ENCODE measurements around the gene AUH. TPM values are rescaled to one million over a fixed set of nuclear protein-coding genes. Genes with fewer than 3 reads are reported as not detected.
A peak's percentile ranks its signal among the peaks of the same experiment; 100 is the strongest.

The AUH gene
- total and polyA plus RNA-seq, 7 donors: 9.9 to 20.6 (median 14.1) TPM

DNA sequence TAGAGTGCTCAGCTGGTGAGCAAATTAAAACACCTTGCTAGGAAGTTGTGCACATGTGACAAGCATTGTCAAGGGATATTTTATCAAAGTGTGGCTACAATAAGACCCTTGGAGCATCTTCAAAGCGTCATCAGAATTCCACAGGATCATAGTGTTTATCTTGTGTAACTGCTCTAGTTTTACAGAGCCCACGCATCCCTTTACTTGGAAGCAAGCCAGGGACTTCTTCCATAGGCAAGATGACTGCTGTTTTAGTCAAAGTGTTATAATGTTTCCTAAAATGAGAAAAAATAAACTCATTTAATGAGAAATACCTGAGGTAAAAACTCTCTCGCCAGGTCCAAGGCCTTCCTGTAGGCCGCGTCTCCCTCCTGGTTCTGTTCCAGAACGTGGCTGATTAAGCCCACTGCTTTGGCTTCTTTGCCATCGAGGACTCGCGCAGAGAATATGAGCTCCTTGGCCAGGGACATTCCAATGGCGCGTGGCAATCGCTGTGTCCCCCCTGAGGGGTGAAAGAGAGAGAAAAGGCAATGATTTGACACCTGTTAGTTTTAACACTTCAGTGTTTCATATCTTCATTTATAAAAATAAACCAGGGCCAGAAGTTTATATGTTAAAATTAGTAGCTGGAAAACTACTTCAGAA, 141.1 kb downstream of the AUH start:
- H3K9me3 ChIP-seq: no peaks in the 10 kb centered on the region
- H3K36me3 ChIP-seq (ENCODE audit: insufficient read depth in 1 of 2, low read depth in 1 of 2): peaks cover 4 to 21% of the 10 kb centered on the region in 2 donors
- 63 to 79% (median 67%) methylated on average over 12 of the region's 12 CpGs for WGBS, 3 donors
- H3K27me3 ChIP-seq (ENCODE audit: insufficient read depth in 3 of 3, low read length in 2 of 3): no peaks in the 10 kb centered on the region
- no peak overlapping the region for H3K4me3 ChIP-seq
- peaks cover 13% of the 10 kb centered on the region for H3K4me1 ChIP-seq
- intact Hi-C loops (cut with DNase I): no loop called here
- ATAC-seq (peak in 2 of 4 donors; percentile 36 to 46), DNase-seq (no peak)
- TF ChIP-seq, protein P1, sequence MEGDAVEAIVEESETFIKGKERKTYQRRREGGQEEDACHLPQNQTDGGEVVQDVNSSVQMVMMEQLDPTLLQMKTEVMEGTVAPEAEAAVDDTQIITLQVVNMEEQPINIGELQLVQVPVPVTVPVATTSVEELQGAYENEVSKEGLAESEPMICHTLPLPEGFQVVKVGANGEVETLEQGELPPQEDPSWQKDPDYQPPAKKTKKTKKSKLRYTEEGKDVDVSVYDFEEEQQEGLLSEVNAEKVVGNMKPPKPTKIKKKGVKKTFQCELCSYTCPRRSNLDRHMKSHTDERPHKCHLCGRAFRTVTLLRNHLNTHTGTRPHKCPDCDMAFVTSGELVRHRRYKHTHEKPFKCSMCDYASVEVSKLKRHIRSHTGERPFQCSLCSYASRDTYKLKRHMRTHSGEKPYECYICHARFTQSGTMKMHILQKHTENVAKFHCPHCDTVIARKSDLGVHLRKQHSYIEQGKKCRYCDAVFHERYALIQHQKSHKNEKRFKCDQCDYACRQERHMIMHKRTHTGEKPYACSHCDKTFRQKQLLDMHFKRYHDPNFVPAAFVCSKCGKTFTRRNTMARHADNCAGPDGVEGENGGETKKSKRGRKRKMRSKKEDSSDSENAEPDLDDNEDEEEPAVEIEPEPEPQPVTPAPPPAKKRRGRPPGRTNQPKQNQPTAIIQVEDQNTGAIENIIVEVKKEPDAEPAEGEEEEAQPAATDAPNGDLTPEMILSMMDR (IDR thresholded peaks at IDR 0.05): no peak
- peak overlapping the region; percentile 58 for H3K27ac ChIP-seq

DNA sequence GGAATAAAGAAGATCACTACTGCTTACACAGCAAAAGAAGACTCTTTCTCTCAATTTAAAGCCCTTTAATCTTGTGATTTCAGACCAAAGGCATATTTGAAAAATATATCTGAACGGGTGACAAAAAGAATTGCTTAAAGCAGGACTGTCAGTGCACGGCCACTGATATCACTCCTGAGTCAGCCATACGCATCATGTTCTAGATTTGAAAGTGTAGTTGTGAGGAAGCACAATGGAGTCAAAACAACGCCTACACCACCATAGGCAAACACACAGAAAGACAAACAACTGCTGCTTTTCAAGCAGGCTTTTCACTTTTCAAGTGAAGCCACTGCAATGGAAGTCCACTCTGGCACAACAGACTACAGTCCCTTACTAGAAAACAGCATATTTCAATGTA, 141.7 kb downstream of the AUH start:
- no peak overlapping the region for H3K4me3 ChIP-seq
- intact Hi-C loops (cut with DNase I): no loop called here
- no peak for DNase-seq
- peaks cover 15% of the 10 kb centered on the region for H3K4me1 ChIP-seq
- H3K27me3 ChIP-seq (ENCODE audit: insufficient read depth in 3 of 3, low read length in 2 of 3): no peaks in the 10 kb centered on the region
- TF ChIP-seq, protein P1 (IDR thresholded peaks at IDR 0.05): no peak
- H3K9me3 ChIP-seq: no peaks in the 10 kb centered on the region
- no peak overlapping the region for H3K27ac ChIP-seq
- peaks cover 4 to 21% of the 10 kb centered on the region in 2 donors for H3K36me3 ChIP-seq (ENCODE audit: insufficient read depth in 1 of 2, low read depth in 1 of 2)
- 93 to 98% (median 94%) methylated on average over 4 of the region's 4 CpGs for WGBS, 3 donors
- ATAC-seq: no peak

DNA sequence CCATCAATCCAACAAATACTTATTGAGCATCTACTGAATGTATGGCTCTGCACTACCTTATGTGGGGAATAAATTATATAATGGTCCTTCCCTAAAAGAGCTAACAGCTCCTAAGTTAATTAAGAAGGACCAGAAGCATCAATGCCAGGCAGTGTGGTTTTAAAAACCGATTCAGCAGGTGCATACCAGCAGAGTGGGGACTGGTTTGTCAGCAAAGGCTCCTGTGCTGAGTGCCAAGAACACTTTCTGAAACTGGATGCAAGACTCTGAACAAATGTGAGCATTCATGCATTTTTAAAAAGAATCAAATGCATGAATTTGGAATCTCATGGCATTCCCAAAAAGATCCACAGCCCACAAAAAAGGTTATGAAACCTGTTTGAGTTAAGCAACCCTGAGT, 142.2 kb downstream of the AUH start:
- Histone ChIP-seq H3K9me3 (no peaks in the 10 kb centered on the region), H3K4me1 (peaks cover 17% of the 10 kb centered on the region), H3K27me3 (ENCODE audit: insufficient read depth in 3 of 3, low read length in 2 of 3) (no peaks in the 10 kb centered on the region), H3K27ac (no peak overlapping the region), H3K36me3 (ENCODE audit: insufficient read depth in 1 of 2, low read depth in 1 of 2) (peaks cover 4 to 21% of the 10 kb centered on the region in 2 donors), H3K4me3 (no peak overlapping the region)
- TF ChIP-seq, protein P1 (IDR thresholded peaks at IDR 0.05): no peak
- ATAC-seq (no peak), DNase-seq (no peak)
- WGBS, 3 donors: 32 to 54% (median 34%) methylated on average over 1 of the region's 1 CpG
- intact Hi-C loops (cut with DNase I): no loop called here

DNA sequence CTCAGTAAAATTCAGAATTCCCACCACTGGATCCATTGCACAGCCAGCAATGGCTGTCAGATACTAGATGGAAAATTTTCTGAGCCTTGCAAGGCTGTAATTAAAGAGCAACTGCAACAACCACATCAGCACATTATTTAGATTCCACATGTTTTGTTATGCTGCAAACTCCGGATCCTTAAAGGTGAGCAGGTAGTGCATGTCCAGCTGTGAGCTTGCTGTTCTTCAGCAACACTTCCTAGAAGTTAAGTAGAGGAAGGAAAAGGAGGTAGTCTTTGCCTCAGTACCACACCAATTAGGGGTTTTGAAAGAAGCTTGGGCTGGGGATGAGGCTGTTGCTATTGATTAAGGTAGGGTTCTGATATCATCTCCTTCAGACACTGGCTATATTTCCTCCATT, 144.3 kb downstream of the AUH start:
- 65 to 85% (median 68%) methylated on average over 1 of the region's 1 CpG for WGBS, 3 donors
- Histone ChIP-seq H3K4me3 (no peak overlapping the region), H3K36me3 (ENCODE audit: insufficient read depth in 1 of 2, low read depth in 1 of 2) (peaks cover 4 to 27% of the 10 kb centered on the region in 2 donors), H3K4me1 (peaks cover 13% of the 10 kb centered on the region), H3K27ac (no peak overlapping the region), H3K27me3 (ENCODE audit: insufficient read depth in 3 of 3, low read length in 2 of 3) (no peaks in the 10 kb centered on the region), H3K9me3 (no peaks in the 10 kb centered on the region)
- intact Hi-C loops (cut with DNase I): no loop called here
- no peak for DNase-seq
- TF ChIP-seq, protein P1 (IDR thresholded peaks at IDR 0.05): no peak
- no peak for ATAC-seq

DNA sequence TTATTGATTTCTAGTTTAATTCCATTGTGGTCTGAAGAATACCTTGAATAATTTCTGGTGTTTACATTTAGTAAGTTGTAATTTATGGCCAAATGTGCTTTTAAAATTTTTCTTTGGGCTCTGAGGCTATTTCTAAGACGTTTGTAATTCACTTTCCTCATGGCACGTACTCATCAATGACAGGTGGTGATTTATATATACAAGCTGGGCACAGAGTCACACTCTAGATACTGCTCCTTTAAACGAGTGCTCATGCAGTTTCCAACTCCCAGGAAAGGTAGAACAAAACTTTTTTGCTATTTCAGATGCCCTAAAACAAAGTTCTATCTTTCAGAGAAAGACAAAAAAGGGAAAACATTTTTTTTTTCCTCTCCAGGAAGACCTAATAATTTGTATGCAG, 146.9 kb downstream of the AUH start:
- Histone ChIP-seq H3K36me3 (ENCODE audit: insufficient read depth in 1 of 2, low read depth in 1 of 2) (peaks cover 0 to 22% of the 10 kb centered on the region in 2 donors), H3K4me3 (no peak overlapping the region), H3K27me3 (ENCODE audit: insufficient read depth in 3 of 3, low read length in 2 of 3) (no peaks in the 10 kb centered on the region), H3K9me3 (no peaks in the 10 kb centered on the region), H3K27ac (no peak overlapping the region), H3K4me1 (peaks cover 4% of the 10 kb centered on the region)
- WGBS, 3 donors: 17 to 30% (median 18%) methylated on average over 3 of the region's 3 CpGs
- DNase-seq: no peak
- intact Hi-C loops (cut with DNase I): no loop called here
- TF ChIP-seq, protein P1 (IDR thresholded peaks at IDR 0.05): no peak
- ATAC-seq: peak in 2 of 4 donors; percentile 67 to 75

Measured in psoas muscle (tissue), 8 donors.